WTC11 (cell line): ENCODE measurements around the gene NDC1. TPM values are rescaled to one million over a fixed set of nuclear protein-coding genes. Genes with fewer than 3 reads are reported as not detected.

ENCODE experiments used
- ATAC-seq: fragments of 200-7000 bp; cut with Tn5 transposase; 2 replicates; pipeline ENCODE4 v1.10.0; 2021; ENCODE audit warnings: mild to moderate bottlenecking, moderate library complexity
- CTCF ChIA-PET: fragments of 300-600 bp; sonication (Branson Sonifier 250); formaldehyde crosslinking; loops from one replicate; lab custom pipeline; 2021; ENCODE audit warnings: antibody characterized with exemption; lab: Charles Lee
- POLR2A ChIA-PET: fragments of 350-600 bp; sonication (Branson Sonifier 250); formaldehyde crosslinking; loops from one replicate; lab custom pipeline; 2021; ENCODE audit warnings: antibody characterized with exemption; lab: Charles Lee
- DNase-seq: peaks from one replicate; pipeline ENCODE4 v3.0.0; 2021; ENCODE audit warnings: low spot score
- H3K27ac Mint-ChIP-seq: 2 replicates; pipeline ENCODE4 v1.8.0; 2021; ENCODE audit warnings: mixed read lengths
- H3K27me3 Mint-ChIP-seq: 2 replicates; pipeline ENCODE4 v1.8.0; 2021; ENCODE audit warnings: low read depth, mild to moderate bottlenecking, moderate library complexity, mixed read lengths
- H3K36me3 Mint-ChIP-seq: 2 replicates; pipeline ENCODE4 v1.8.0; 2021; ENCODE audit warnings: mixed read lengths
- H3K4me1 Mint-ChIP-seq: 2 replicates; pipeline ENCODE4 v1.8.0; 2022; ENCODE audit warnings: mixed read lengths
- H3K4me3 Mint-ChIP-seq: 2 replicates; pipeline ENCODE4 v1.8.0; 2021; ENCODE audit warnings: mild to moderate bottlenecking, moderate library complexity, mixed read lengths
- H3K9me3 Mint-ChIP-seq: 2 replicates; pipeline ENCODE4 v1.8.0; 2021; ENCODE audit warnings: mixed read lengths
- ARID4B ChIP-seq: sonication (generic); formaldehyde crosslinking; IDR thresholded peaks from 2 replicates; pipeline ENCODE4 v1.8.0; 2023; ENCODE audit warnings: missing genetic modification reagents, mild to moderate bottlenecking, borderline replicate concordance
- E2F1 ChIP-seq: sonication (generic); formaldehyde crosslinking; IDR thresholded peaks from 2 replicates; pipeline ENCODE4 v1.8.0; 2022; ENCODE audit warnings: mild to moderate bottlenecking, missing genetic modification reagents
- GABPB1 ChIP-seq: sonication (generic); formaldehyde crosslinking; IDR thresholded peaks from 2 replicates; pipeline ENCODE4 v1.8.1; 2023; ENCODE audit warnings: mild to moderate bottlenecking, missing genetic modification reagents
- GTF2I ChIP-seq: fragments of 250-450 bp; sonication (Bioruptor Pico); conservative IDR thresholded peaks from 2 replicates; pipeline ENCODE4 v1.4.0; 2021; ENCODE audit warnings: mild to moderate bottlenecking
- HMGA2 ChIP-seq: fragments of 250-450 bp; sonication (Bioruptor Pico); IDR thresholded peaks from 2 replicates; pipeline ENCODE4 v1.4.0; 2021; ENCODE audit warnings: mild to moderate bottlenecking, moderate library complexity
- IRF1 ChIP-seq: sonication (generic); formaldehyde crosslinking; IDR thresholded peaks from 2 replicates; pipeline ENCODE4 v1.8.0; 2023; ENCODE audit warnings: missing genetic modification reagents
- MAX ChIP-seq: sonication (generic); formaldehyde crosslinking; IDR thresholded peaks from 2 replicates; pipeline ENCODE4 v1.8.0; 2022; ENCODE audit warnings: mild to moderate bottlenecking, missing genetic modification reagents
- MXD4 ChIP-seq: fragments of 250-450 bp; sonication (Bioruptor Pico); IDR thresholded peaks from 2 replicates; pipeline ENCODE4 v1.8.0; 2021; ENCODE audit warnings: mild to moderate bottlenecking, moderate library complexity, borderline replicate concordance
- NFATC4 ChIP-seq: fragments of 250-450 bp; sonication (Bioruptor Pico); IDR thresholded peaks from 2 replicates; pipeline ENCODE4 v1.9.0; 2021; ENCODE audit warnings: mild to moderate bottlenecking
- NR3C1 ChIP-seq: sonication (generic); formaldehyde crosslinking; conservative IDR thresholded peaks from 2 replicates; pipeline ENCODE4 v1.8.1; 2023; ENCODE audit warnings: low read depth, mild to moderate bottlenecking, missing genetic modification reagents
- PREB ChIP-seq: sonication (generic); formaldehyde crosslinking; IDR thresholded peaks from 2 replicates; pipeline ENCODE4 v1.8.1; 2022; ENCODE audit warnings: mild to moderate bottlenecking, missing genetic modification reagents, moderate library complexity, borderline replicate concordance
- SMAD3 ChIP-seq: sonication (generic); formaldehyde crosslinking; IDR thresholded peaks from 2 replicates; pipeline ENCODE4 v1.8.0; 2022; ENCODE audit warnings: missing genetic modification reagents, mild to moderate bottlenecking, borderline replicate concordance
- SP1 ChIP-seq: sonication (generic); formaldehyde crosslinking; conservative IDR thresholded peaks from 2 replicates; pipeline ENCODE4 v1.8.1; 2022; ENCODE audit warnings: missing genetic modification reagents
- ZNF121 ChIP-seq: sonication (generic); formaldehyde crosslinking; IDR thresholded peaks from 2 replicates; pipeline ENCODE4 v1.8.0; 2023; ENCODE audit warnings: missing genetic modification reagents
- ZNF396 ChIP-seq: fragments of 250-450 bp; sonication (Bioruptor Pico); IDR thresholded peaks from 2 replicates; pipeline ENCODE4 v1.8.0; 2021; ENCODE audit warnings: mild to moderate bottlenecking, moderate library complexity, borderline replicate concordance
- ZNF532 ChIP-seq: fragments of 250-450 bp; sonication (Bioruptor Pico); IDR thresholded peaks from 2 replicates; pipeline ENCODE4 v1.9.0; 2021; ENCODE audit warnings: mild to moderate bottlenecking, borderline replicate concordance
- total RNA-seq: library from RNA; stranded (reverse); gene quantifications from 3 replicates; pipeline ENCODE4 v1.2.3, GENCODE V29; 2021
- TF ChIP-seq, protein P1 (sequence below): sonication (generic); formaldehyde crosslinking; IDR thresholded peaks from 2 replicates; pipeline ENCODE4 v1.8.0; 2022; ENCODE audit warnings: mild to moderate bottlenecking, missing genetic modification reagents
- TF ChIP-seq, protein P2 (sequence below): fragments of 250-450 bp; sonication (Bioruptor Pico); IDR thresholded peaks from 2 replicates; pipeline ENCODE4 v2.1.2; 2022; ENCODE audit warnings: mild to moderate bottlenecking, moderate library complexity

NDC1 gene
- total RNA-seq, 1 experiment from 2014 or later = 52.4 TPM

GRCh38 chr1:53726009-53726600, 112.0 kb downstream of the NDC1 start:
- TF ChIP-seq ZNF121 (CRISPR knock-in tag) (no peak), ZNF396 (no peak), IRF1 (CRISPR knock-in tag) (no peak), MXD4 (CRISPR knock-in tag) (no peak), ZNF532 (CRISPR knock-in tag) (no peak), GTF2I (CRISPR knock-in tag) (no peak), PREB (CRISPR knock-in tag) (no peak), ARID4B (CRISPR knock-in tag) (no peak), GABPB1 (CRISPR knock-in tag) (no peak), SP1 (CRISPR knock-in tag) (no peak), SMAD3 (CRISPR knock-in tag) (no peak), MAX (no peak), HMGA2 (no peak), NFATC4 (no peak), E2F1 (CRISPR knock-in tag) (no peak), NR3C1 (CRISPR knock-in tag) (no peak)
- TF ChIP-seq, protein P1, sequence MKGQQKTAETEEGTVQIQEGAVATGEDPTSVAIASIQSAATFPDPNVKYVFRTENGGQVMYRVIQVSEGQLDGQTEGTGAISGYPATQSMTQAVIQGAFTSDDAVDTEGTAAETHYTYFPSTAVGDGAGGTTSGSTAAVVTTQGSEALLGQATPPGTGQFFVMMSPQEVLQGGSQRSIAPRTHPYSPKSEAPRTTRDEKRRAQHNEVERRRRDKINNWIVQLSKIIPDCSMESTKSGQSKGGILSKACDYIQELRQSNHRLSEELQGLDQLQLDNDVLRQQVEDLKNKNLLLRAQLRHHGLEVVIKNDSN = no peak
- TF ChIP-seq, protein P2, sequence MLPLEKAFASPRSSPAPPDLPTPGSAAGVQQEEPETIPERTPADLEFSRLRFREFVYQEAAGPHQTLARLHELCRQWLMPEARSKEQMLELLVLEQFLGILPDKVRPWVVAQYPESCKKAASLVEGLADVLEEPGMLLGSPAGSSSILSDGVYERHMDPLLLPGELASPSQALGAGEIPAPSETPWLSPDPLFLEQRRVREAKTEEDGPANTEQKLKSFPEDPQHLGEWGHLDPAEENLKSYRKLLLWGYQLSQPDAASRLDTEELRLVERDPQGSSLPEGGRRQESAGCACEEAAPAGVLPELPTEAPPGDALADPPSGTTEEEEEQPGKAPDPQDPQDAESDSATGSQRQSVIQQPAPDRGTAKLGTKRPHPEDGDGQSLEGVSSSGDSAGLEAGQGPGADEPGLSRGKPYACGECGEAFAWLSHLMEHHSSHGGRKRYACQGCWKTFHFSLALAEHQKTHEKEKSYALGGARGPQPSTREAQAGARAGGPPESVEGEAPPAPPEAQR = no peak
- TF ChIP-seq, all 79 proteins: peak for 0
- no peak for DNase-seq
- no peaks in the 10 kb centered on the region; the same call in 1 of the 2 replicates for H3K27me3 Mint-ChIP-seq
- peaks cover 6% of the 10 kb centered on the region for H3K4me1 Mint-ChIP-seq
- ChIA-PET CTCF (interaction anchor here (1.2 to 3.0 kb wide), 11 partner anchors 10 to 240 kb away, joined by 3 to 35 read pairs (median 5); no protein-coding TSS in a partner anchor), POLR2A (no interaction called here)
- ATAC-seq = no peak
- no peaks in the 10 kb centered on the region for H3K9me3 Mint-ChIP-seq
- H3K27ac Mint-ChIP-seq = no peak overlapping the region
- no peaks in the 10 kb centered on the region for H3K36me3 Mint-ChIP-seq
- H3K4me3 Mint-ChIP-seq = no peak overlapping the region
